HEK293 (cell line): Measurements from ENCODE around the gene PAIP2.

Source experiments
- CTCF ChIP-seq: fragments of 450-650 bp; formaldehyde crosslinking; IDR thresholded peaks from 2 replicates; pipeline ENCODE4 v1.5.1; 2016; ENCODE audit warnings: missing biosample characterization, missing genetic modification characterization
- GLI4 ChIP-seq: fragments of 450-650 bp; formaldehyde crosslinking; IDR thresholded peaks from 2 replicates; pipeline ENCODE4 v1.5.1; 2016; ENCODE audit warnings: missing biosample characterization, missing genetic modification characterization
- HOXA7 ChIP-seq: sonication (generic); formaldehyde crosslinking; IDR thresholded peaks from 2 replicates; pipeline ENCODE4 v1.8.1; 2022; ENCODE audit warnings: missing genetic modification reagents, borderline replicate concordance
- PATZ1 ChIP-seq: fragments of 450-650 bp; formaldehyde crosslinking; IDR thresholded peaks from 2 replicates; pipeline ENCODE4 v1.5.1; 2016; ENCODE audit warnings: missing biosample characterization, missing genetic modification characterization
- REST ChIP-seq: fragments of 450-650 bp; formaldehyde crosslinking; IDR thresholded peaks from 2 replicates; pipeline ENCODE4 v1.5.1; 2016; ENCODE audit warnings: missing biosample characterization, missing genetic modification characterization
- SP3 ChIP-seq: fragments of 450-650 bp; formaldehyde crosslinking; IDR thresholded peaks from 2 replicates; pipeline ENCODE4 v1.5.1; 2016; ENCODE audit warnings: missing biosample characterization, missing genetic modification characterization
- TRIM28 ChIP-seq: IDR thresholded peaks from 2 replicates; pipeline ENCODE4 v1.6.1; 2011; ENCODE audit warnings: low read length, control low read depth, borderline replicate concordance
- YY1 ChIP-seq: fragments of 450-650 bp; formaldehyde crosslinking; IDR thresholded peaks from 2 replicates; pipeline ENCODE4 v1.5.1; 2018; ENCODE audit warnings: missing biosample characterization, missing genetic modification characterization
- ZBTB11 ChIP-seq: fragments of 450-650 bp; formaldehyde crosslinking; conservative IDR thresholded peaks from 2 replicates; pipeline ENCODE4 v1.5.1; 2016; ENCODE audit warnings: low read depth, missing biosample characterization, missing genetic modification characterization
- ZNF121 ChIP-seq: fragments of 450-650 bp; formaldehyde crosslinking; IDR thresholded peaks from 2 replicates; pipeline ENCODE4 v1.5.1; 2016; ENCODE audit warnings: missing biosample characterization, missing genetic modification characterization
- ZNF211 ChIP-seq: fragments of 450-650 bp; formaldehyde crosslinking; IDR thresholded peaks from 2 replicates; pipeline ENCODE4 v1.5.1; 2016; ENCODE audit warnings: low read depth, missing biosample characterization, missing genetic modification characterization
- ZNF23 ChIP-seq: fragments of 450-650 bp; formaldehyde crosslinking; IDR thresholded peaks from 2 replicates; pipeline ENCODE4 v1.5.1; 2016; ENCODE audit warnings: missing biosample characterization, missing genetic modification characterization, borderline replicate concordance
- ZNF266 ChIP-seq: fragments of 450-650 bp; formaldehyde crosslinking; IDR thresholded peaks from 2 replicates; pipeline ENCODE4 v1.5.1; 2016; ENCODE audit warnings: missing biosample characterization, missing genetic modification characterization, low read depth
- ZNF549 ChIP-seq: fragments of 450-650 bp; IDR thresholded peaks from 2 replicates; pipeline ENCODE4 v1.5.1; 2018; ENCODE audit warnings: missing biosample characterization, missing genetic modification characterization, mild to moderate bottlenecking, inconsistent platforms, moderate library complexity

GRCh38 chr5:139299486-139299885, 42.2 kb upstream of the PAIP2 start:
- no peak for TF ChIP-seq ZNF121
- TF ChIP-seq ZNF23 = no peak
- no peak for TF ChIP-seq ZBTB11 (tag by site-specific recombination)
- no peak for TF ChIP-seq GLI4 (tag by site-specific recombination)
- no peak for TF ChIP-seq CTCF (tag by site-specific recombination)
- no peak for TF ChIP-seq REST
- no peak for TF ChIP-seq ZNF211 (tag by site-specific recombination)
- TF ChIP-seq YY1 (tag by site-specific recombination) = no peak
- no peak for TF ChIP-seq TRIM28
- no peak for TF ChIP-seq HOXA7 (CRISPR knock-in tag)
- no peak for TF ChIP-seq PATZ1 (tag by site-specific recombination)
- no peak for TF ChIP-seq ZNF266 (tag by site-specific recombination)
- TF ChIP-seq SP3 = no peak
- no peak for TF ChIP-seq ZNF549 (tag by site-specific recombination)
